Hindlimb muscle (tissue), 1 donor: ENCODE data around the gene RUBCN. TPM values are rescaled to one million over a fixed set of nuclear protein-coding genes. Genes with fewer than 3 reads are reported as not detected.
"Not testable (repeated sequence)": the region's sequence is repeated elsewhere in the genome, so short reads cannot be mapped to it uniquely, and the experiment has no call there.

Source experiments
- DNase-seq: peaks from one replicate; pipeline ENCODE4 v3.0.0-alpha.2; 2013
- polyA plus RNA-seq: library from polyadenylated mRNA; unstranded; fragments of 120-200 nt; gene quantifications from one replicate; pipeline ENCODE4 v1.2.1, GENCODE V29; 2013; ENCODE audit not compliant: insufficient read length

Gene RUBCN
- polyA plus RNA-seq, 1 donor, result 10.4 TPM

DNA sequence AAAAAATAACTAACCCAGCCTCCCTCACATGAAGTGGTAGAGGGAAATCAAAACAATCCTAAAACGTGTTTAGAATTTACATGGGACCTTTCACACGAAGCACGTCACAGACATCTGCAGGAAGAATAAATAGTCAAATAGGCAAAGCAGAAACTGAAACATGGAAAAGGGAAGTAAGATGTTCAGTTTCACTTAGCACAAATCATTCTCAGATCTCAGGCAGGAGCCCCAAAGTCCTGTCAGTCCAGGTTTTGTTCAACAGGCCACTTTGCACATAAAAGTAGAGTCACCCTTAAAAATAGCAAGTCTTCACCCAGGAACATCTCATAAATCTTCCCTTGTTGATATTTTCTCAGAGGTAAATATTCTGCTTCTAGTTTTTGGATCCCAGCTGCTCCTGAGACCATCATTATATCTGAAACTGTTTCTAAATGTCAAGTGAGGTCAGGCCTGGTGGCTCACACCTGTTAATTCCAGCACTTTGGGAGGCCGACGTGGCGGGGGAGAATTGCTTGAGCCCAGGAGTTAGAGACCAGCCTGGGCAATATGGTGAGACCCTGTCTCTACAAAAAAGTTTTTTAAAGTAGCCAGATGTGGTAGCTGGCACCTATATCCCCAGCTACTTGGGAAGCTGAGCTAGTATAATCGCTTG lies 1.9 kb downstream of the RUBCN start:
- DNase-seq, result no peak

DNA sequence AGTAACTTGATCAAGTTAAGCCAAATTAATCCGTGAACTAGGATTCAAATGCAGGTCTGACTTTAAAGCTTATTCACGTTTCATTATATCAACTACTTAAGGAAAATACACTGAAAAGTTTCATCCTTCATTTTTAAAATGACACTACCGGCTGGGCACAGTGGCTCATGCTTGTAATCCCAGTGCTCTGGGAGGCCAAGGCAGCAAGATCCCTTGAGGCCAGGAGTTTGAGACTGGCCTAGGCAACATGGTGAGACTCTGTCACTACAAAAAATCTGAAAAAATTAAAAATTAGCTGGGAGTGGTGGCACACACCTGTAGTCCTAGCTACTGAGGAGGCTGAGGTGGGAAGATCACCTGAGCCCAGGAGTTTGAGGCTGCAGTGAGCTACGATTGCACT lies 3.7 kb downstream of the RUBCN start:
- DNase-seq, result no peak

DNA sequence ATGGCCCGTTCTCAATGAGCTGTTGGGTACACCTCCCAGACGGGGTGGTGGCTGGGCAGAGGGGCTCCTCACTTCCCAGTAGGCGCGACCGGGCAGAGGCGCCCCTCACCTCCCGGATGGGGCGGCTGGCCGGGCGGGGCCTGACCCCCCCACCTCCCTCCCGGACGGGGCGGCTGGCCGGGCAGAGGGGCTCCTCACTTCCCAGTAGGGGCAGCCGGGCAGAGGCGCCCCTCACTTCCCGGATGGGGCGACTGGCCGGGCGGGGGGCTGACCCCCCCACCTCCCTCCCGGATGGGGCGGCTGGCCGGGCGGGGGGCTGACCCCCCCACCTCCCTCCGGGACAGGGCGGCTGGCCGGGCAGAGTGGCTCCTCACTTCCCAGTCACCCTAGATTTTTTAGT lies 5.2 kb downstream of the RUBCN start:
- not testable (repeated sequence) for DNase-seq

DNA sequence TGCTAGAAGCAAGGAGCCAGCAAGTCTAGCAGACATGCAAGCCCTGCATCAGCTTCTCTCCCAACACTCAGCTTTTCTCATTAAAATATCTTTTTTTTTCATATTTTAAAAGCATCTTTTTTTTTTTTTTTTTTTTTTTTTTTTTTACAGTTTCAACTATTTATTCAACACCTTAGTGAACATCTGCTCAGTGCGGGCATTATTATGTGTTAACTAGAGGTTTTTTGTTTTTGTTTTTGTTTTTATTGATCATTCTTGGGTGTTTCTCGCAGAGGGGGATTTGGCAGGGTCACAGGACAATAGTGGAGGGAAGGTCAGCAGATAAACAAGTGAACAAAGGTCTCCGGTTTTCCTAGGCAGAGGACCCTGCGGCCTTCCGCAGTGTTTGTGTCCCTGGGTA lies 5.9 kb downstream of the RUBCN start:
- DNase-seq, result not testable (repeated sequence)

DNA sequence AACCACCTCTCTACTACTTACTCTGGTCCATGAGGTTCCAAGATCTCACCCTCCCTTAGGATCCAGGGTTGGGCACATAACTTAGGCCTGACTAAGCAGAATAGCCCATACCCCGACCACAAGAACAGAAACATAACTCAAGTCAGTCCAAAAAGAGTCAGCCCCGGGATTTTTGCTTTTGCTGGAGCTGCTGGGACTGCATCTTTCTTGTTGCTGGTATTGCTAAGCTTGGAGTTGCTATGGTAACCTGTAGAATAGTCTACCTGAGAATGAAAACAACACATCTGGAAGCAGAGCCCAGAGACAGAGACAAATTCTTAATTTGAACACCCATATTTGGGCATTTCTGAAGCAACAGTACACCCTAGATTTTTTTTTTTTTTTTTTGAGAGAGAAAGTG lies 6.5 kb downstream of the RUBCN start:
- no peak for DNase-seq

DNA sequence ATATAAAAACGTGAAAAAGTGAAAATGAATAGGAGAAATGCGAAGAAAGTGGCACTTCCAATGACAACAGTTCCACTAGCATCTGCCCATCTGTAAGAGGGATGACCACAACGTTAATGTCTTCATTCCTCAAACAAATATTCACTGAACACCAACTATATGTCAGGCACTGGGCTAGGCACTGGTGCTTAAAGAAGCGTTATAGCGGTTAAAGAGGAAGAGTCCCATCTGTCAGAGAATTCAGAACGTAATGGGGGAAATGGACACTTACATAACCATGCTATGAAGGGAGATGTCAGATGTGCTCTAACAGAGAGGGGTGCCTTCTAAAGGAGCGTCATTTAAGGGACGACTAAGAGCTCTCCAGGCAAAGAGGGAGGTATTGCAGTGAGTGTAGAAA lies 8.2 kb downstream of the RUBCN start:
- no peak for DNase-seq

DNA sequence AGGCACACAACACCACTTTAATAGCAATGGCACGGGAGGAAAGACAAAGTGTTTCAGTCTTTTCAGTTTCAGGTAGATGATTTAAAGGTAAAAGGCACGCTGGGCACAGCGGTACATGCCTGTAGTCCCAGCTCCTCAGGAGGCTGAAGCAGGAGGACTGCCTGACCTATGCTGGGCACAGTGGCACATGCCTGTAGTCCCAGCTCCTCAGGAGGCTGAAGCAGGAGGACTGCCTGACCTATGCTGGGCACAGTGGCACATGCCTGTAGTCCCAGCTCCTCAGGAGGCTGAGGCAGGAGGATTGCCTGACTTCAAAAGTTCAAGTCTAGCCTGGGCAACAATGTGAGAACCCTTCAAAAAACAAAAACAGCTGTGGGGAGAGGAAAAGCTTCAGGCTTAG lies 8.8 kb downstream of the RUBCN start:
- DNase-seq, result not testable (repeated sequence)

DNA sequence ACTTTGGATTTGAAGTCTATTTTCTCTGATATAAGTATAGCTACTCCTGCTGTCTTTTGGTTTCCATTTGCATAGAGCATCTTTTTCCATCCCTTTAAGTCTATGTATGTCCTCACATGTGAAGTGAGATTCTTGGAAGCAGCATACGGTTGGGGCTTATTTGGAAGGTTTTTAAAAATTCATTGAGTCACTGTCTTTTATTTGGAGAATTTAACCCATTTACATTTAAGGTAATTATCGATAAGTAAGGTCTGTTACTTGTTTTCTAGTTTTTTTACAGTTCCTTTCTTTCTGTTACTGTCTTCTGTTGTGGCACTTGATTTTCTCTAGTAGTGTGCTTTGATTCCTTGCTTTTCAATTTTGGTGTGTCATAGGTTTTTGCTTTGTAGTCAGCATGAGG lies 14.0 kb downstream of the RUBCN start:
- no peak for DNase-seq

DNA sequence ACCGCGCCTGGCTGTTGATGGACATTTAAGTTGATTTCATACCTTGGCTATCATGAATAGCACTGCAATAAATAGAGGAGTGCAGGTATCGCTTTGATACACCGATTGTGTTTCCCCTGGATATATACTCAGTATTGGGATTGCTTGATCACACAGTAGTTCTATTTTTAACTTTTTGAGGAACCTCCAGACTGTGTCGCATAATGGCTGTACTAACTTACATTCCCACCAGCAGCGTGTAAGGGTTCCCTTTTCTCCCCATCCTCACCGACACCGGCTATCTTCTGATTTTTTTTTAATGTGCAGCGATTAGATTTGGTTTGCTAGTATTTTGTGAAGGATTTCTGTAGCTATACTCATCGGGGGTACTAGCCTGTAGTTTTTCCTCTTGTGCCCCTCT lies 16.0 kb downstream of the RUBCN start:
- DNase-seq, result no peak

DNA sequence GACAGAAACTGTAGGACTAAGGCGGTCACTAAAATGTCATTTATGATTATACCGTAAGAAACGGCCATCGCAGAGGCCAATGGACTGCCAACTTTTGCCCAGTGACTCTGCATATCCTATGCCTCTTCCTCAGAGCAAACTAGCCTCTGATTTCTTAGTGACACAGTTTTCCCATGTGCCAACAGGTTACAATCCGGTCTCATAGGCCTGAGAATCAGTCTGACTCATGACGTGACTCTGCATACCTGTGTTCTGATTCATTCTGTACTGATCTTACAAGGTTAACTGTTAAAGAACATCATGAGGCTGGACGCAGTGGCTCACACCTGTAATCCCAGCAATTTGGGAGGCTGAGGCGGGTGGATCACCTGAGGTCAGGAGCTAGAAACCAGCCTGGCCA lies 17.8 kb downstream of the RUBCN start:
- DNase-seq, result no peak

DNA sequence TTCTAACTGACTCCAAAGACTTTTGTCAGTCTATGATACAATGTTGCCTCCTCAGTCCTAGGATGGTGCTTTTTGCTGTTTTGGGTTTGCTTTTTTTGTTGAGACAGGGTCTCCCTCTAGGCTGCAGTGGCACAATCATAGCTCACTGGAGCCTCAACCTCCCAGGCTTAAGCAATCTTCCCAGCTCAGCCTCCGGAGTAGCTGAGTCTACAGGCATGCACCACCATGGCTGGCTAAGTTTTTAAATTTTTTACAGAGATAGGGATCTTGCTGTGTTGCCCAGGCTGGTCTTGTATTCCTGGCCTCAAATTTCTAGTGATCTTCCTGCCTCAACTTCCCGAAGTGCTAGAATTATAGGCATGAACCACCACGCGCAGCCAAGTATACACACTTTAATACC lies 22.5 kb downstream of the RUBCN start:
- DNase-seq, result no peak

DNA sequence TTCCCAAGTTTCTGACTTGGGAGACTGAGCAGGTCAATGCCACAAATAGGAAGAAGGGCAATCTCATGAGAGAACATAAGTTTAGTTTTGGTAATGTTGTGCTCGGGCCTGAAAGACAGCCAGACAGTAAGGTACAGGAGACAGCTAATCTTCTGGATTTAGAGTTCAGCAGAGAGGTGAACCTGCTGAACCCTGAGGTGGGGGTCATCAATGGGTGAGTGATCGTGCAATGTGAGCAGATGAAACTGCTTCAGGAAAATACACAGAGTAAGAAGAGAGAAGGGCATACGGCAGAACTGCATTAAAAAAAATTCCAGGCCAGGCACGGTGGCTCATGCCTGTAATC lies 23.3 kb downstream of the RUBCN start:
- no peak for DNase-seq

DNA sequence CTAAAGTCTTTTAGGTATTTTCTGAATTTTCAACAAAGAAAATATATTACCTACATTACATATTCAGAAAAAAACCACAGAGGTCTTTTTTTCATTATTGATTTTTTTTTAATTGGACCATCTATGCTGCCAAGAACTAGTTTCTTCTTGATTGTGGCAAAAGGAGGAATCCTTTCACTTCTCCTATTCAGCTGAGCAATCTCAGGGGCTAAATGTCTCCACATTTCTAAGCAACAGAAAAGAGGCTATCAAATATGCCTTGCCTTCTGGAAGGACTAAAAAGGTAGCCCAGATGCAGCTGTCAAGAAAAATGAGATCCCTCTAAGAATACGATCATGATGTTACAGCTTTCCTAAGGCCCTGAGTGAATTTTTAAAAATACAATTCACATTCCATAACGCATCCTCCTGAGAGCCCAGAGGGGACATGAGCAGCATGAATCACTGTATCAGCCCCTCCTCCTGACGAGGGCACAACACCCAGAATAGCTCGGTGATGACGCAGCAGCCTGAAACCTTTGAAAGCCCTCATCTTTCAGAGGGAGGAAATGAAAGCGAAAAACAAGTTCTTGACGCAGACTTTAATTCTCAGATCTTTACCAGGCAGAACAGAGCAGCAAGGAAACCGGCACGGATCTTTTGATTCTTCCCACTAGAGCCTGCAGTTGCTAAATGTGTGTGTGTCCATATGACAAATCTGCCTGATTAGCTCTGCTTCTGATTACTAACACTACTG lies 24.6 kb downstream of the RUBCN start:
- DNase-seq, result peak; percentile 79

DNA sequence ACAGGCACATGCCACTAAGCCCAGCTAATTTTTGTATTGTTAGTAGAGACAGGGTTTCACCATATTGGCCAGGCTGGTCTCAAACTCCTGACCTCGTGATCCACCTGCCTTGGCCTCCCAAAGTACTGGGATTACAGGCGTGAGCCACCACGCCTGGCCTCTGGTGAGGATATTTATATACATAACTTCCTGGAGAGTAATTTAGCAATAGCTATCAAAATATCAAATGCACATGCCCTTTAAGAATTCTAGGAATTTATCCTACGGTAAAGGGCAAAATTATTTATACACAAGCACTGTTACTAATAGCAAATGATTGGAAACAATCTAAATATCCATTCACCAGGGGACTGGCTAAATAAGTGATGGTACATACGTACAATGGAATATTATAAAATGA lies 25.7 kb downstream of the RUBCN start:
- DNase-seq, result not testable (repeated sequence)

DNA sequence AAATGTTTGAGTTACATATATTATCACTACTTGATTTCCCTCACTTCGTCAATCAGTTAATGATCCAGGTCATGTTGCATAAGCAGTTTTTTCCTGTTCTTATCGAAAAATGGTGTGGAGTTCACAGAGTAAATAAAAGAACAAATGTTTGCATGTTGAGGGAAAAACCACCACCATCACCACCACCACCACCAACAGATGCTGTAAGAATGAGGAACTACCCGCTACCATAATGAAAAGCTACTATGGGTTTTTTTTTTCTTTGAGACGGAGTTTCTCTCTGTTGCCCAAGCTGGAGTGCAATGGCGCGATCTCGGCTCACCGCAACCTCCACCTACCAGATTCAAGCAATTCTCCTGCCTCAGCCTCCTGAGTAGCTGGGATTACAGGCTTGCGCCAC lies 27.6 kb downstream of the RUBCN start:
- no peak for DNase-seq

DNA sequence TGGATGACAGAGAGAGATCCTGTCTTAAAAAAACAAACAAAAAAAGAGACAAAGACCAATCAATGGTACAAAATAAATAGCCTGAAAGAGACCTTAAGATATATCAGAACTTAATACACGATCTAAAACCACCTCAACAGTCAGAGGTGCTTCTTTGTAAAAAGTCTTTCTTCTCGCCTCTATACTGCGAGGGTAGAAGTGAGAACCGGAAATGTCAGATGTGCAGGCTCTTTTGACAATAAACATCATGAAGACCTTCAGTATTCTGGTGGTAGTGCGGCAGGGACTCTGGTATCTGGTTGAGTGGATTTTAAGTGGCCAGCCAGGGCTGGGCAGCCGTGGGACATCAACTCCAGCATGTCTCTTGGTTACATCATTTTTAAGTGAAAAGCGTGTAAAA lies 30.0 kb downstream of the RUBCN start:
- no peak for DNase-seq

DNA sequence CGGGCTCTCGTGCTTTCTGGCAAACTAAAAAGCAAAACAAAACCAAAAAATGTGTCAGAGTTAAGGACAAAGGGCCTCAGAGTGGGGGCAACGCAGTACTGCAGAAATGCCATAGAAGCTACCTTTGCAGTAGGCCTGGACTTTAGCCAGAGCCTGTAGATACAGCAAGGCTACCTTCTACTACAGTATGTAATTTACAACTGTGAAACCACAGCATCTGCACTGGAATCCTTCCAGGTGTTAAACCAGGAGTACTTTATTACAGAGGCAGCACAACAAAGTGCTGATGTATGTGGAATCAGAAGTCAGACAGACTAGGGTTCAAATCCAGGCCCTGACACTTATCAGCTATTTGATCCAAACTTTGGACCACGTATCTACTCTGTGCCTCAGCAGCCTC lies 34.9 kb downstream of the RUBCN start:
- no peak for DNase-seq

DNA sequence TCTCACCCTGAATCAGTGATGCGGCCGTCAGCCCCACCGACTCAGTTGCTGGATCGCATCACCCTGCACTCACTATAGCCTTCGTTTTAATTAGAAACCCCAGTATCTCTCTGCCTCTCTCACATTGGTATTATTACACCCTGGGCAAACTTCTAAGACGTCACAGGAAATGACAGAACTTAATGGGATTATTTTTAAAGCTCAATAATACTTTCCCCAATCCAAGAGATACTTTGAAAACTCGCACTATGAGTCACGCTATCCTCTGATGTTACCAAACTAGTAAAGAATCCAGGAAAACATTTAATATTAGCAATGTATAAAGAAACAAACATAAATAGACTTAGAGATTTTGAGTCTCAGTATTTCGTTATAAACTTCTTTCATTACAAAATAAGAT lies 36.6 kb downstream of the RUBCN start:
- no peak for DNase-seq

DNA sequence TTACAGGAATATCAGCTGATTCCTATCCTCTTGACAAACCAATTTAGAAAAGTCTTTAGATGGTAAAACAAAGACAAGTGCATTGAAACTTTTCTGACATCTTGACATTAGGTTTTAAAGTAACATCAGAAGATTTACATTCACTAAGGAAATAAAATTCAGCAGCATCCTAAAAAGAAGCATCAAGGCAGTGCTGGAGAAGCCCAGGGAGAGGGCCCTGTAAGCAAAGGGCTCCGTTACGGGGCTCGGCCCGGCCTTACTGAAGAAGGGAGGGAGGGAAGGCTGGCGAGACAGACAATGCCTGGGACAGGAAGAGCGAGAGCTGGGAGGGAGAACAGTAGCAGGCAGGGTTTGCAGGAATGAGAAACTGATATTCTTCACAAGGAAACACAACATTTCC lies 39.3 kb downstream of the RUBCN start:
- no peak for DNase-seq

DNA sequence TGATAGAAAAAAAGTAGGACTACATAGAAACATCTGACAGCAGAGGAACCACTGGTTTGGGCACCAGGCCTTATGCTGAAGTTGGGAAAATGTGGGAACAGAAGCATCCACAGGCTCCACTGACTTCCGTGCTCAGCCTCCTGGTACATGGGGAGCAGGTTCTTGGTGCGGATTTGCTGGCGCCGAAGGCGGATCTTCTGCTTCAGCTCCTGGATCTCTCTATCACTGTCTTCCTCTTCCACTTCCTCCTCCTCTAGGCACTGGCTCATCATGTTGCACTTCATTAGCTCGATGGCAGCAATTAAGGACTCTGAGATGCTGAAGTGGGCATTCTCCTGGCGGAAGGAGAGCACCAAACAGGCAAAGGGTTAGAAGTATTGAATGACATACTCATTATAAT lies 42.5 kb downstream of the RUBCN start:
- DNase-seq, result no peak

DNA sequence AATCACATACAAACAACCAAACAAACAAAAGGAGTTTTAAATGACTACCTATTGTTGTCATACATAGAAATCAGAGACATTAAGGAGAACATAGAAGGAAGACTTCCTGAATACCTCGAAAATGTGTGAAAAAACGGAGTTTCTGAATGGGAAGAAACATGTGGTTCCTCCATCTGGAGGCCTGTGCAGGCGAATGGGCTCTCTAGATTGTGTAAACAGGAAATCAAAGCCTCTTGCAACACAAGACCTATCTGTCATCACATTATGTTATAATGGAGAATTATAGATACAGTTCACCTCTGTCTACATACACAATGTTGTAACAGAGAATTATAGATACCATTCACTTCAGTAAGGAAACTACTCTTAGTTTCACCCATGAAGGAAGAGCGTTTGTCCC lies 44.1 kb downstream of the RUBCN start:
- no peak for DNase-seq

DNA sequence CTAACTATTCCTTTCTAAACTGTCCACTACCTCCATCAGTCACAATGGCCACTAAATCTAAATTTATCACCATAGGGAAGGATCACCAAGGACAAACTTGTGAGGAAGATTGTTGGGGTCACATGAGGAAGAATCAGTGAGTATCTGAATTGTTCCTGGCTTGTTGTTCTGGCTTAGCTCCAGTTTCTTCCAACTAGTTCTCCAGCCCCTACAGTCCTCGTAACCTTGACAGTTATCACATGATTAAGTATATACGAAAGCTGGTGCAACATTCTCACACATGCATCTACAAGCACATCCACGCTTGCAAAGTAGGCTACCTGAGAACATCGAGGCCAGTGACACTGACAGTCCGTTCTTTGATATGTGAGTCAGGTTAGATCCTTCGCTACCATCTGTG lies 46.0 kb downstream of the RUBCN start:
- DNase-seq, result no peak

DNA sequence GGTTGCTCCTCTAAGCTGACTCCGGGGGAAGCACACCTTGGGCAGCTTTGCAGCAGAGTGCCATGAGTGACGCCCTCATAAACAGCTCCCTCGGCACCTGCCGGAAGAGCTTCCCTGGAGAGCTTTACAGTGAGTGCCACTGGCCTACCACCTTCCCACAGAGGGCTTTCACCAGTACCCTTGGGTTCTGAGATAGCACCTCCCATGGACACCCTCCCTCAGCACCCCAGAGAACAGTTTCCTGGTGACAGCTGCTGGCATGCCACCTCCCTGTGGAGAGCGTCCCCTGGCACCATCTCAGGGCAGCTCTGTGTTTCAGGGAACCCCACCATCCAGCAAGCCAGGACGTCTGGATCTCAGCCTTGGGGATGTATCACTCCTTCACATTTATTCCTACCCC lies 49.1 kb downstream of the RUBCN start:
- no peak for DNase-seq

DNA sequence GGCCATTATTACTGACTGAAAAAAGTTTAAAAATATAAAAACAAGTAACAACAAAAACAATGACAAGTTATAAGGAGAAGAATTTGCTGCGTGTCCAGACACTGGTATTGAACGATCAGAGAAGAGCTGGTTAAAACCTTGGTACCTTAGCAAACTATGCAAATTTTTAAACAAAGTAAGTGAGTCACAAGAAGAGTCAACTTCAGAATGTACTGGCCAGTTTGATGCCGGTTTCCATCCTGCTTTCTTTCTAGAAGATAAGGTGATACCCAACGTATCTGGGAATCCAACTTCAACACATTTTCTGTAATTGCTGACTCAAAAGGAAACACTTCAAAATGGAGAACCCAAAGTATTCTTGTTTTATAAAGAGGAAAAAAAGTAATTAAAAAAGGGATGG lies 49.8 kb downstream of the RUBCN start:
- DNase-seq, result no peak

DNA sequence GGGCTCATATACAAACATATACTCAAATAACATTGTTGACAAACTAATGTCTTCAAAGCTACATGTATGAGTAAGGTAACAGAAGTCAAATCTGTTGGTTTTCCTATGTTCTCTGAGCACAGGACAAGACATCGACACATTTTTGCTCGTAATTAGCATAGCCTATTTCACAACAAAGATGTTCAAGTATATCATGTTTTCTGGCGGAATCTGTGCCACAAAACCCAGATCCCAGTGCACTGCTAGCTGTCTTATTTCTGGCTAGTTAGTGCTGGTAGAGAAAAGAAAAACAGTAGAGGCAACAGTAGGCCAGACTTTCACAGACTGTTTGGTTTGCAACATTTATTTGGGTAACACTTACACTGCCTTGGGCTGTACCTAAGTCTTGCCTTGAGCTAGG lies 51.2 kb downstream of the RUBCN start:
- no peak for DNase-seq
